8988T (cell line): ENCODE results near the gene DCDC1.
"Not testable (repeated sequence)": the region's sequence is repeated elsewhere in the genome, so short reads cannot be mapped to it uniquely, and the experiment has no call there.

ENCODE experiments used
- DNase-seq: peaks from one replicate; pipeline ENCODE4 v3.0.0; 2011

DCDC1 gene

DNA sequence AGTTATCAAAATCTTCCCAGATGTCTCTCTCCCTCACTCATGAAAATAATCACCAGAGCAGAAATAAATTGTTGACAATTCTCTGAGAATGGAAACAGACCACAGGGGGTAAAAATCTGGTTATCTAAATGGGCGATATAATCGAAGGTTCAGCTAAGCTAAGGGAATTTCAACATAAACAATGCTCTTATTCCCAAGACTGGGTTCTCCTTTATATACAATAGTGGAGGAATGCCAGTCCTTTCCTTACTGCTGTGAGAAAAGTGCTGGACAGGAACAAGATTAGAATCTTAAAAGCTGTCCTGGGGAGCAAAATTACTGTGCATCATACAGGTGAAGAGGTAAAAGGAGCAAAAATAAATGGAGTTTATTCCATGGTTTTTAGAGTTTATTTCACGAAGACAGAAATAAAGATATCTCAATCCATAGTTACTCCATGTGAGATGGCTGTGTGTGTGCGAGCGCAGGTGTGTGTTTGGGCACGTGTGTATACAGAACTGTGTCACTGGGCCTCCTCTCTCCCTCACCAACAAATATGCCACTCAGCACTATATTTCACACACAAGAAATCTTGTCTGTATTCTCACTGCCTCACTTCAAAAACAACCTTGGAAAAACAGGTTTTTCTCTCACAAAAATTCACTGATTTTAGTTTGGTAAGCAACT, 385.6 kb downstream of the DCDC1 start:
- no peak for DNase-seq

DNA sequence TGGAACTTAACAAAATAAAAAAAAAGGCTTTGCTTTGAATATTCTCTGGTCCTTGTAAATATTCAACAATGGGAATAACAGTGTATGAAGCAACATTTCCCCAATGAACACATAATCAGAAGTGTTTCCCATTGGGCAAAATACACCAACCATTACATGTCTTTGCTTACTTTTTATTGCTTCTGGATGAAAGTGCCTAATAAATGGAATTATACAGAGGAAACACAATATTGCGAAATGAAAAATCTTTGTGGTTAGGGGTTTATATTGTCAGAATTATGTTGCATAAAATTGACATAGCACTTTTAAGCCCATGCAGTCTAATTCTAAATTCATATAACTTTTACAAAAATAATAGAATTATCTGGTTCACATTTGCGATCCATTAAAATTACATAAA, 386.4 kb downstream of the DCDC1 start:
- DNase-seq, result no peak

GRCh38 chr11:30967579-30967978, 402.0 kb downstream of the DCDC1 start:
- DNase-seq, result no peak

GRCh38 chr11:30960387-30960992, 409.0 kb downstream of the DCDC1 start:
- no peak for DNase-seq

- no peak for DNase-seq
Measured at GRCh38 chr11:30956751-30957150, 412.8 kb downstream of the DCDC1 start.

DNA sequence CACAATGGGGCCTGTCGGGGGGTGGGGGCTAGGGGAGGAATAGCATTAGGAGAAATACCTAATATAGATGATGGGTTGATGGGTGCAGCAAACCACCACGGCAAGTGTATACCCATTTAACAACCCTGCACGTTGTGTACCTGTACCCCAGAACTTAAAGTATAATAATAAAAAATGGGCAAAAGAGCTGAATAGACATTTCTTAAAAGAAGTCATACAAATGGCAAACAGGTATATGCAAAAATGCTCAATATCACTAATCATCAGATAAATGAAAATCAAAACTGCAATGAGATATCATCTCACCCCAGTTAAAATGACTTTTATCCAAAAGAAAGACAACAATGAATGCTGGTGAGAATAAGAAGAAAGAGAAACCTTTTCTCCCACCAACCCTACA, 419.7 kb downstream of the DCDC1 start:
- no peak for DNase-seq

GRCh38 chr11:30947715-30948114, 421.8 kb downstream of the DCDC1 start:
- DNase-seq, result not testable (repeated sequence)

DNA sequence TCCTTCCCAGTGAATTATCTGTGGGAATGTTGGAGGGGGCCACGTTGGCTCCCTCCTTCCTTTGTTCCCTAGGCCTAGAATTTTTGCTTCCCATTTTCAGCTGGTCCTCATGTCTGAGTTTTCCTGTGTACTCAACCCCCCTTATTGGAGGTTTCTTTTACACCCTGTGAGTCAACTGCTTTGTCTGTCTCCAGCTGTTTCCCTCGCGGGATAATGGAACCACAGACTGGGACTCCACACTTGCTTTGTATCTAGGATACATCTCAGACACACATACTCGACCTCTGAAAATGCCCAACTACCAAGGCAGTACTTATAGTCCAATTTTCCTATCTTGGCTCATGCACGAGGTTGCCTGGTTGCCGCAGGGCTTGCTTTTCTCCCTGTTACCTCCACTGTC, 430.7 kb downstream of the DCDC1 start:
- DNase-seq, result no peak

GRCh38 chr11:30938171-30938570, 431.4 kb downstream of the DCDC1 start:
- DNase-seq, result no peak

GRCh38 chr11:30936491-30936890, 433.0 kb downstream of the DCDC1 start:
- no peak for DNase-seq

DNA sequence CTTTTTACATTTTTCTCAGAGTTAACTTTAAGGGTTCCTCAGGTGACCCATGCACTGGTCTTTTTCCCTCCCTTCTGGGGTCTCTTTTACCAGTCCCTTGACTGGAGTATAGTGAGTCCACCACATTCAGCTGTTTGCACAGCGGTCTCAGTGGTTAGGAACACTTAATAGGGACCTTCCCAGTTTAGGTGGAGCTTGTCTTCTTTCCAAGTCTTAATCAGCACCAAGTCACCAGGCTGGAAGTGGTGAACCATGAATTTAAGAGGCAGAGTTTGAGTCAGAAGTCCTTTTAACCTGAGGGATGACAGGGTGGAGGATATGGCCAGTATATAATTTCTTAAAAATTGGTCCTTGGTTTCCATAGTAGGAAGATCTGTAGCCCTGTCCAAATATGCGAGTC, 433.7 kb downstream of the DCDC1 start:
- no peak for DNase-seq

- no peak for DNase-seq
Measured at GRCh38 chr11:30926130-30926529, 443.4 kb downstream of the DCDC1 start.

GRCh38 chr11:30921811-30922210, 447.7 kb downstream of the DCDC1 start:
- DNase-seq, result no peak

- no peak for DNase-seq
Measured at GRCh38 chr11:30919389-30920152, 450.0 kb downstream of the DCDC1 start.

DNA sequence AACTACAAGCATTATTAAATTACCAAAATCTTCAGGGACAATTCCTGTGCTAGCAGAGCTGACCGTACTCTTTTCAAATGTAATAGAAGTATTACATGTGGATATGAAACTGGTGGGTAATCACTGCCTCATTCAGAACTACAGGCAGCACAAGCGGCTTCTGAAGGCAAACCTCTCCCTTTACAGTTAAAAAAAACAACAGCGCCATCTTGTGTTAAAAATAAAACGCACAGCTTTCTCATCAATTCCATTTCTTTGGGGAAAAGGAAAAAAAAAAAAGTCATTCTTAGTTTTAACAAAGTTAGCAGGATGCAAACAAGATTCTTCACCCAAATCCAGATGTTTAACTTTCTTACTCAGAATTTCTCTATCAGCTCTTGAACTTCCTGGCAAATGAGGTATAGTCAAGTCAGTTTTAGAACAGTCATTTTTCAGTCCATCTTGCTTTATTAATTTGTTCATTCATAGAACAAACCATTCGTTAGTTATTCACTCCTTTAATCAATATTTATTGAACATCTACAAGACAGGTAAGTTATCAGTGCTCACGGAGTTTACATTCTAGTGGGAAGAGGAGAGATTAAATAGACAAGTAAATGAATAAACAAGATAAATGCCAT, 451.6 kb downstream of the DCDC1 start:
- DNase-seq, result no peak

GRCh38 chr11:30917266-30917665, 452.3 kb downstream of the DCDC1 start:
- DNase-seq, result no peak

DNA sequence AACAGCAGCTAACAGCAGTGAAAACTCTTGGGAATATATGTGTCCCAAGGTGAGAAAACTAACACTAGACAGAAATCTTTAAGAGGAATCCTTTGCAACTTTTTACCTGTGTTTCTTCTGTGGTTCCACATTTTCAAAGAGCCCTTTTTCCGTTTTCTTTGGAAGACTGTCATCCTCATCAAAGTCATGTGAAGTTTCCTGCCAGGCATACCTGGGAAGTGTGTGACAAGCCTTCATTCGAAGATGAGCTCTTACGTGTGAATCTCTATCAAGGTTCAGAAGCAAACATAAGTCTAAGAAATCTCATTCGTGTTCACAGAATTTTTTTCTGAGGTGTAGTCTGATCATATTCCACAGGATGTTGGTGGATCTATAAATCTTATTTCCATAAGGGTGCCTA, 452.8 kb downstream of the DCDC1 start:
- DNase-seq, result no peak

DNA sequence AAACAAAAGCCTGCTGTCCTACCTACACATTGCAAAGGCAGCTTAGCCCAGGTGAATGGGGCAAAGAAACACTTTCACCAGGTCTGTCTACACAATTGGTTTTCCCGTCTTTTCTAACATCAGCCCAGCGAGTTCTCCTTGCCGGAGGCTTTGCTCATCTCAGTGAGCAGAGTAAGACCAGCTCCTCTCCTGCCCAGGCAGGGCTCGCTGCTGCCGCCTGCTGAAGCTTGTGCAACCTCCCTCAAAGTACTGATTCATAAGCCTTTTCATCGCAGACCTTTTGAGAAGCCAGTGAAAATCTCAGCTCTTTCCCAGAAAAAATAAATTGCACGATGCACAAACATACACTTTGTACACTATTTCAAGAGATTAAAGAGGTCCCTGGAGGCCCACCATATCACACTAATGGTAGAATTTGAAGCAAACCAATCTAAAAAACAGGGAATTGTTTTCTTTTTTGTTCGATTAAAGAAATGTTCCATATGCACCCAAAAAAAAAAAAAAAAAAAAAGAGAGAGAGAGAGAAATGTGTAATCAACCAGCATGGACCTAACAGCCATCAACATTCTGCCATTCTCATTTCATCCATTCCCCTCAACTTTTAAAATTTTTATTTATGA, 455.3 kb downstream of the DCDC1 start:
- peak; percentile 31 for DNase-seq

DNA sequence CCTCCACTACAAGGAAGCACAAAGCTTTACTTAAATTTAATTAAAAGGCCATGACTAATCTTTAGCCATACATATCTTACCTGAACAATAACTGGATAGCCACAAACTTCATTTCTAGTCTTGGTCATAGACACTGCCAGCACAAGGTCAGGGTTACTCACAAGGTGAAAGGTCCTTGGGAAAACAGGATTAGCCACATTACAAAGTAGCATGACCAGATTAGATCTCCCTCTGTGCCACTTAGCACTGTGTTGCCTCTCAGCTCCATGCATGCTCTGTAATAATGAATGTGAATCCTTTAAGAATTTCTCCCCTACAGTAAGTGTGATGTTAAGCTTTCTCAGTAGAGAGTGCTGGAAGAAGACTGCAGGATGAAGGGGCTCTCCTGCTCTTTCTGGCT, 458.3 kb downstream of the DCDC1 start:
- DNase-seq, result no peak

GRCh38 chr11:30908857-30909256, 460.7 kb downstream of the DCDC1 start:
- no peak for DNase-seq

DNA sequence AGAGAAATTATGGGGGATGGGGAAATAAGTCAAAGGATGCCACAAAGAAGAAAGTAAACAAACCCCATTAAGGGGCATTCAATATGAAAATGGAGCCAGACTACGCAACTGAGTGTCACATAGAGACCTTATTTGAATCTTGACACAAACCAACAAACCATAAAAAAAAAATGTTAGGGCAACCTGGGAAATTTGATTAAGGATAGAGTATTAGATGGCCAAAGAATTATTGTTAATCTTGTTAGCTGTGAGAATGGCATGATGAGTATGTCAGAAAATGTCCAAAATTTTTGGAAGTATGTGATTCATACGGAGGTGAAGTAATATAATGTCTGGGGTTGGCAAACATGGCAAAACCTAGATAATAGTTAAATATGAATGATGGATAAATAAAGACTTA, 461.3 kb downstream of the DCDC1 start:
- DNase-seq, result no peak

- DNase-seq, result no peak
Measured at GRCh38 chr11:30902929-30903328, 466.6 kb downstream of the DCDC1 start.

DNA sequence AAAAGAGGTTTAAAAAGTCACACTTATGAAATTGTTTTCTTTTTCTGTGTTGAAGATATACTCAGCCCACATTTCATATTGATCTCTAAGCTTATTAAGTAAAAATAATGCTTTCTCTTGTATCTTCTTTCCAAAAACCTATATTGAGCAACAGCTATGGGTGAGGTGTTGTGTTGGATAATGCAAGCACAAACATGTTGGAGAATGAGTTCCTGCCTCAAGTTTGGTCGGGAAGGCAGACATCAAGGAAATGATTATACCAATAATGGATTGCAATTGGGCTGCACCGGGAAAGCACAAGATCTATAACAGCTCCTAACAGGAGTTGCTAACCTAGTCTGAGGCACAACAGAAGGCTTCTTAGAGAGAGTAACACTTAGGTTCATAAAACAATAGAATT, 474.5 kb downstream of the DCDC1 start:
- DNase-seq, result no peak
